Thoracic aorta (tissue), 2 donors: Measurements from ENCODE around the gene KAZN. TPM values are rescaled to one million over a fixed set of nuclear protein-coding genes. Genes with fewer than 3 reads are reported as not detected.
"Not testable (repeated sequence)": the region's sequence is repeated elsewhere in the genome, so short reads cannot be mapped to it uniquely, and the experiment has no call there.

Source experiments
- ATAC-seq: fragments of 150-250 bp; one replicate; pipeline ENCODE4 v1.8.0; 2017; ENCODE audit warnings: low read depth; ENCODE audit not compliant: insufficient number of reproducible peaks, low FRiP score
- DNase-seq: peaks from one replicate; pipeline ENCODE4 v3.0.0-alpha.2; 2020; ENCODE audit warnings: low spot score
- H3K27ac ChIP-seq, 2 donors: fragments of 200-600 bp; sonication (generic); 1 replicate in 1 of 2; 2 replicates in 1 of 2; pipeline ENCODE4 v1.5.1; 2016; ENCODE audit warnings: mild to moderate bottlenecking in 2 of 2, moderate library complexity in 2 of 2
- H3K27me3 ChIP-seq: fragments of 200-600 bp; sonication (generic); replicated peaks from 2 replicates; pipeline ENCODE4 v1.6.0; 2016; ENCODE audit warnings: mild to moderate bottlenecking; ENCODE audit not compliant: insufficient read depth
- H3K36me3 ChIP-seq: fragments of 200-600 bp; sonication (generic); one replicate; pipeline ENCODE4 v1.5.1; 2016
- H3K4me1 ChIP-seq, 2 donors: fragments of 200-600 bp; sonication (generic); 1 replicate in 1 of 2; 2 replicates in 1 of 2; pipeline versions ENCODE4 v1.5.1 to v1.6.0; 2016; ENCODE audit warnings: low read depth in 2 of 2, mild to moderate bottlenecking in 1 of 2; ENCODE audit not compliant: control insufficient read depth in 1 of 2
- H3K4me3 ChIP-seq: fragments of 200-600 bp; sonication (generic); 2 replicates; pipeline ENCODE4 v1.5.1; 2016; ENCODE audit warnings: mild to moderate bottlenecking
- H3K9me3 ChIP-seq: fragments of 200-600 bp; sonication (generic); 2 replicates; pipeline ENCODE4 v1.5.1; 2016
- CTCF ChIP-seq: fragments of 200-600 bp; sonication (generic); IDR thresholded peaks from one replicate; pipeline ENCODE4 v1.5.1; 2019; ENCODE audit warnings: antibody characterized with exemption
- total RNA-seq, 2 donors: library from RNA; depleted of rRNA; stranded (reverse); fragments of >200 nt; gene quantifications; one replicate each; pipeline versions ENCODE4 v1.1.0 to v1.2.3, GENCODE V29; 2016

Gene KAZN
- total RNA-seq, 2 donors from 2014 or later: 17.4 to 30.3 TPM

- H3K27me3 ChIP-seq: no peaks in the 10 kb centered on the region
- DNase-seq (no peak), ATAC-seq (no peak)
- H3K4me3 ChIP-seq: no peak overlapping the region
- TF ChIP-seq CTCF: no peak
- no peaks in the 10 kb centered on the region for H3K9me3 ChIP-seq
- no peak overlapping the region for H3K27ac ChIP-seq
- H3K36me3 ChIP-seq: no peaks in the 10 kb centered on the region
- H3K4me1 ChIP-seq: no peaks in the 10 kb centered on the region
Observed at GRCh38 chr1:15129944-15130343, 531.5 kb downstream of the KAZN start.

- no peak overlapping the region for H3K4me3 ChIP-seq
- H3K36me3 ChIP-seq: no peaks in the 10 kb centered on the region
- H3K4me1 ChIP-seq: no peaks in the 10 kb centered on the region
- ATAC-seq (no peak), DNase-seq (no peak)
- no peak overlapping the region for H3K27ac ChIP-seq
- no peaks in the 10 kb centered on the region for H3K9me3 ChIP-seq
- TF ChIP-seq CTCF: no peak
- H3K27me3 ChIP-seq: no peaks in the 10 kb centered on the region
Observed at GRCh38 chr1:15130607-15131006, 532.1 kb downstream of the KAZN start.

GRCh38 chr1:15132965-15133364 is 534.5 kb downstream of the KAZN start:
- H3K4me1 ChIP-seq: no peaks in the 10 kb centered on the region
- H3K9me3 ChIP-seq: no peaks in the 10 kb centered on the region
- no peak for ATAC-seq
- no peak overlapping the region for H3K27ac ChIP-seq
- no peaks in the 10 kb centered on the region for H3K27me3 ChIP-seq
- no peak for DNase-seq
- no peak for TF ChIP-seq CTCF
- no peak overlapping the region for H3K4me3 ChIP-seq
- no peaks in the 10 kb centered on the region for H3K36me3 ChIP-seq

GRCh38 chr1:15134285-15134684 is 535.8 kb downstream of the KAZN start:
- Histone ChIP-seq H3K9me3 (no peaks in the 10 kb centered on the region), H3K27ac (no peak overlapping the region), H3K4me3 (no peak overlapping the region), H3K36me3 (no peaks in the 10 kb centered on the region), H3K4me1 (no peaks in the 10 kb centered on the region), H3K27me3 (no peaks in the 10 kb centered on the region)
- DNase-seq (no peak), ATAC-seq (no peak)
- no peak for TF ChIP-seq CTCF

GRCh38 chr1:15135604-15136003 is 537.1 kb downstream of the KAZN start:
- not testable (repeated sequence) for H3K36me3 ChIP-seq, H3K4me3 ChIP-seq, ATAC-seq, H3K27ac ChIP-seq, DNase-seq, H3K4me1 ChIP-seq, H3K27me3 ChIP-seq, H3K9me3 ChIP-seq

GRCh38 chr1:15137809-15138208 is 539.3 kb downstream of the KAZN start:
- no peaks in the 10 kb centered on the region for H3K9me3 ChIP-seq
- no peak overlapping the region for H3K4me3 ChIP-seq
- H3K4me1 ChIP-seq: peaks cover 0 to 11% of the 10 kb centered on the region in 2 donors
- H3K36me3 ChIP-seq: no peaks in the 10 kb centered on the region
- DNase-seq (no peak), ATAC-seq (no peak)
- no peak overlapping the region for H3K27ac ChIP-seq
- no peak for TF ChIP-seq CTCF
- no peaks in the 10 kb centered on the region for H3K27me3 ChIP-seq
